ENCODE results near the gene SMIM1.

DNA sequence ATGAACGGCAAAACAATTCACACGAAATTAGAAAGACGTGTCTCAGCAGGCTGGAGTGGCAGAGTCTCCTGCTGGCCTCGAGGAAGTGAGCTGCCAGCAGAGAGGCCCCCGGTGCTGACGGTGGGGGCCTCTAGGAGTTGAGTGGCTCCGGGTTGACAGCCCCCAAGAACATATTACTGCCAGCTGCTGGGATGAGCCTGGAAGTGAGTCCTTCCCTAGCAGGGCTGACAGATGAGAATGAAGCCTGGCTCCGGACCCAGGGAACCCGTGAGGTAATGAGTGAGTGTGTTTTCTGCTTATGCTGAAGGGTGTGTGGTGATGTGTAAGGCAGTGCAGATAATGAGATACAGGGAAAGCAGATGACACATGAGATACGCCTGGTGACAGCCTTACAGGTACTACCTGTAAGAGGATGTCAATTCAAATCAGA, 47.2 kb downstream of the SMIM1 start:
- TF ChIP-seq, protein P1, sequence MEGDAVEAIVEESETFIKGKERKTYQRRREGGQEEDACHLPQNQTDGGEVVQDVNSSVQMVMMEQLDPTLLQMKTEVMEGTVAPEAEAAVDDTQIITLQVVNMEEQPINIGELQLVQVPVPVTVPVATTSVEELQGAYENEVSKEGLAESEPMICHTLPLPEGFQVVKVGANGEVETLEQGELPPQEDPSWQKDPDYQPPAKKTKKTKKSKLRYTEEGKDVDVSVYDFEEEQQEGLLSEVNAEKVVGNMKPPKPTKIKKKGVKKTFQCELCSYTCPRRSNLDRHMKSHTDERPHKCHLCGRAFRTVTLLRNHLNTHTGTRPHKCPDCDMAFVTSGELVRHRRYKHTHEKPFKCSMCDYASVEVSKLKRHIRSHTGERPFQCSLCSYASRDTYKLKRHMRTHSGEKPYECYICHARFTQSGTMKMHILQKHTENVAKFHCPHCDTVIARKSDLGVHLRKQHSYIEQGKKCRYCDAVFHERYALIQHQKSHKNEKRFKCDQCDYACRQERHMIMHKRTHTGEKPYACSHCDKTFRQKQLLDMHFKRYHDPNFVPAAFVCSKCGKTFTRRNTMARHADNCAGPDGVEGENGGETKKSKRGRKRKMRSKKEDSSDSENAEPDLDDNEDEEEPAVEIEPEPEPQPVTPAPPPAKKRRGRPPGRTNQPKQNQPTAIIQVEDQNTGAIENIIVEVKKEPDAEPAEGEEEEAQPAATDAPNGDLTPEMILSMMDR (IDR thresholded peaks at IDR 0.05; ENCODE audit: low read depth, low read length, poor library complexity, severe bottlenecking) = no peak
- no peak for TF ChIP-seq EZH2phosphoT487 (IDR thresholded peaks at IDR 0.05; ENCODE audit: borderline replicate concordance, low read length)
